Heart right ventricle (tissue), 16 donors: ENCODE data around the gene ITPKB. TPM values are rescaled to one million over a fixed set of nuclear protein-coding genes. Genes with fewer than 3 reads are reported as not detected.

Experiments used
- ATAC-seq, 8 donors: fragments of 200-7000 bp; cut with Tn5 transposase; one replicate each; pipeline ENCODE4 v1.9.1; 2020; ENCODE audit warnings: mild to moderate bottlenecking in 8 of 8, moderate library complexity in 8 of 8, moderate number of reproducible peaks in 1 of 8
- DNase-seq, 2 donors: peaks; one replicate each; pipeline ENCODE4 v3.0.0-alpha.2; 2020
- H3K27ac ChIP-seq, 10 donors: fragments of 200-600 bp; sonication (generic) in 2 of 10; one replicate each; pipeline versions ENCODE4 v1.5.0 to v1.8.0; 2020 to 2022; ENCODE audit warnings: mild to moderate bottlenecking in 3 of 10
- H3K27me3 ChIP-seq, 7 donors: fragments of 200-600 bp; one replicate each; pipeline ENCODE4 v1.8.0; 2021 to 2022; ENCODE audit warnings: mild to moderate bottlenecking in 2 of 7
- H3K36me3 ChIP-seq, 9 donors: fragments of 200-600 bp; sonication (generic) in 1 of 9; one replicate each; pipeline versions ENCODE4 v1.5.0 to v1.8.0; 2020 to 2022; ENCODE audit warnings: mild to moderate bottlenecking in 2 of 9
- H3K4me1 ChIP-seq, 9 donors: fragments of 200-600 bp; sonication (generic) in 1 of 9; one replicate each; pipeline versions ENCODE4 v1.5.0 to v1.8.0; 2020 to 2022; ENCODE audit warnings: mild to moderate bottlenecking in 4 of 9
- H3K4me3 ChIP-seq, 10 donors: fragments of 200-600 bp; sonication (generic) in 2 of 10; one replicate each; pipeline versions ENCODE4 v1.5.0 to v1.8.0; 2020 to 2022; ENCODE audit warnings: mild to moderate bottlenecking in 7 of 10, moderate library complexity in 2 of 10
- H3K9me3 ChIP-seq, 11 donors: fragments of 200-600 bp in 10 of 11; sonication (generic) in 2 of 11; one replicate each; pipeline versions ENCODE4 v1.5.0 to v1.8.0; 2013 to 2022; ENCODE audit warnings: mild to moderate bottlenecking in 2 of 11, control low read depth in 1 of 11, moderate library complexity in 1 of 11
- WGBS, 2 donors: extraction: QIAGEN DNeasy Blood & Tissue Kit; methylation state at CpG; one replicate each; pipeline ENCODE4 v1.1.7; 2013; ENCODE audit warnings: inconsistent platforms in 1 of 2; 5-methylcytosine and 5-hydroxymethylcytosine counted together
- intact Hi-C, 10 donors: fragments of 100-400 bp; cut with DNase I; formaldehyde crosslinking; loops; one replicate each; pipeline versions ENCODE4 v1.11.1 to v1.14.2; 2022
- polyA plus RNA-seq, 2 donors: library from polyadenylated mRNA; stranded (reverse); fragments of 200-250 nt; gene quantifications; one replicate each; pipeline ENCODE4 v1.2.3, GENCODE V29; 2013
- total RNA-seq, 10 donors: library from RNA; stranded (reverse); fragmentation: NEBNext Ultra II Directional in 3 of 10; extraction: Animal tissue kit (Norgen Biotek cat#: 25700) in 3 of 10; gene quantifications; one replicate each; pipeline versions ENCODE4 v1.2.1 to v1.2.4, GENCODE V29; 2021 to 2023
- TF ChIP-seq, protein P1 (sequence below), 9 donors: fragments of 200-600 bp; sonication (generic) in 2 of 9; IDR thresholded peaks; one replicate each; pipeline versions ENCODE4 v1.5.0 to v1.8.0; 2021 to 2022; ENCODE audit warnings: antibody characterized with exemption in 9 of 9, mild to moderate bottlenecking in 5 of 9, moderate library complexity in 1 of 9
- donor health status: Arrhythmogenic right ventricular cardiomyopathy.
- donor health status: ischemic (EF 13 %, LVEDD 7.1; RV severe dilation, severe dysfunction).
- donor health status: healthy with polysubstance abuse.
- donor health status: DM: no; HTN: yes; CAD: no.
- donor health status: DM: no; HTN: no; CAD: no.
- donor health status: ischemic (EF 25% LVEDD 6.9; RV normal size, moderate dysfunction).
- donor health status: ischemic (EF 25% LVEDD 5.7; RV mildly dilated, moderate dysfunction).
- donor health status: healthy.
- donor health status: DM: yes; HTN: yes; CAD: no.
- donor health status: Ischemic cardiomyopathy.
- donor health status: ischemic (EF 35%, LVEDD 5.7; RV mildly dilated, moderate dysfunction).
- donor health status: nonischemic (EF 11% LVEDD 7.7; RV severe dilation, severe dysfunction).
- donor health status: DM: yes; HTN: yes; CAD: no.
- donor health status: PGD.
- donor health status: ischemic (EF 29% LVEDD 5.4; RV normal size, mild dysfunction).
- donor health status: nonischemic (EF 23%, LVEDD 6.1; RV moderate dilation, normal function).

Gene ITPKB
- total and polyA plus RNA-seq, 12 donors: 4.5 to 30.5 (median 16.1) TPM

- H3K27ac ChIP-seq: no peak overlapping the region
- peaks cover 0 to 3% (median 0%) of the 10 kb centered on the region in 9 donors for H3K4me1 ChIP-seq
- no peaks in the 10 kb centered on the region for H3K36me3 ChIP-seq
- DNase-seq: no peak
- H3K9me3 ChIP-seq: no peaks in the 10 kb centered on the region
- no peaks in the 10 kb centered on the region for H3K27me3 ChIP-seq
- no peak for ATAC-seq
- no peak overlapping the region for H3K4me3 ChIP-seq
- intact Hi-C loops: loop anchor here in 1 of 10 donors (10.0 kb wide), 1 partner anchor 51 kb away; no protein-coding TSS in a partner anchor
- WGBS, 2 donors: 96% methylated on average over 7 of the region's 7 CpGs
- TF ChIP-seq, protein P1, sequence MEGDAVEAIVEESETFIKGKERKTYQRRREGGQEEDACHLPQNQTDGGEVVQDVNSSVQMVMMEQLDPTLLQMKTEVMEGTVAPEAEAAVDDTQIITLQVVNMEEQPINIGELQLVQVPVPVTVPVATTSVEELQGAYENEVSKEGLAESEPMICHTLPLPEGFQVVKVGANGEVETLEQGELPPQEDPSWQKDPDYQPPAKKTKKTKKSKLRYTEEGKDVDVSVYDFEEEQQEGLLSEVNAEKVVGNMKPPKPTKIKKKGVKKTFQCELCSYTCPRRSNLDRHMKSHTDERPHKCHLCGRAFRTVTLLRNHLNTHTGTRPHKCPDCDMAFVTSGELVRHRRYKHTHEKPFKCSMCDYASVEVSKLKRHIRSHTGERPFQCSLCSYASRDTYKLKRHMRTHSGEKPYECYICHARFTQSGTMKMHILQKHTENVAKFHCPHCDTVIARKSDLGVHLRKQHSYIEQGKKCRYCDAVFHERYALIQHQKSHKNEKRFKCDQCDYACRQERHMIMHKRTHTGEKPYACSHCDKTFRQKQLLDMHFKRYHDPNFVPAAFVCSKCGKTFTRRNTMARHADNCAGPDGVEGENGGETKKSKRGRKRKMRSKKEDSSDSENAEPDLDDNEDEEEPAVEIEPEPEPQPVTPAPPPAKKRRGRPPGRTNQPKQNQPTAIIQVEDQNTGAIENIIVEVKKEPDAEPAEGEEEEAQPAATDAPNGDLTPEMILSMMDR (IDR thresholded peaks at IDR 0.05): no peak
These were observed 15.0 kb upstream of the ITPKB start for GRCh38 chr1:226754097-226754496.

DNA sequence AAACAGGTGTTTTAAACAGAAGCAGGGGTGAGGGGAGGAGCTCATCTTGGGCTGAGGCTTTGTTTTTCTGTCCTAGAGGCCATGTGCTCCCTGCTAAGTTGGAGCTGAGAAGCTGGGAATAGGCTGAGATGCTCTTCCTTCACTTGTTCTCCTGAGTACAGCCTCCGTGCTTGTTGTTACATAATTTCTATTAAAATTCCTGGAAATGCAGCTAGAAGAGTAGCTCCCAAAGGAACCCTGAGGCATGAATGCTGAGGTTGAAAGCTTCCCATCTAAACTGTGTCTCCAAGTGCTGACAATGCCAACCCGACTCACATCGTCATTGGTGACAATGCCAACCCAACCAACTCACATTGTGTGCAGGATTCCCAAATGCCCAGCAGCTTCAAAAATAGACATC is 12.6 kb upstream of the ITPKB start:
- H3K27me3 ChIP-seq: no peaks in the 10 kb centered on the region
- TF ChIP-seq, protein P1 (IDR thresholded peaks at IDR 0.05): no peak
- H3K36me3 ChIP-seq: no peaks in the 10 kb centered on the region
- peaks cover 0 to 3% (median 0%) of the 10 kb centered on the region in 9 donors for H3K4me1 ChIP-seq
- no peak overlapping the region for H3K27ac ChIP-seq
- intact Hi-C loops: loop anchor here in 1 of 10 donors (10.0 kb wide), 1 partner anchor 53 kb away; no protein-coding TSS in a partner anchor
- no peaks in the 10 kb centered on the region for H3K9me3 ChIP-seq
- ATAC-seq (no peak), DNase-seq (no peak)
- 60 to 61% methylated on average over 3 of the region's 3 CpGs for WGBS, 2 donors
- no peak overlapping the region for H3K4me3 ChIP-seq

DNA sequence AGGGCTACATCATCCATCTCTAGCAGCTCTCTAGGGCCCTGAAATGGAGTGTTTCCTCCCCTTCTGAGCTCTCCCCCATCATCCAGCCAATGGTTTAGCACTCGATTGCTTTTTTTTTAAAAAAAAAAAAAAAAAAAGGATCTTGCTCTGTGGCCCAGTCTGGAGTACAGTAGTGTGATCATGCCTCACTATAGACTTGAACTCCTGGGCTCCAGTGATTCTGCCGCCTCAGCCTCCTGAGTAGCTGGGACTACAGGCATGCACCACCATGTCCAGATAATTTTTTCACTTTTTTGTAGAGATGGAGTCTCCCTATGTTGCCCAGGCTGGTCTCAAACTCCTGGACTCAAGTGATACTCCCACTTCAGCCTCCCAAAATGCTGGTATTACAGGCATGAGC is 12.1 kb upstream of the ITPKB start:
- H3K27ac ChIP-seq: no peak overlapping the region
- TF ChIP-seq, protein P1 (IDR thresholded peaks at IDR 0.05): no peak
- no peaks in the 10 kb centered on the region for H3K27me3 ChIP-seq
- peaks cover 0 to 3% (median 0%) of the 10 kb centered on the region in 9 donors for H3K4me1 ChIP-seq
- ATAC-seq (no peak), DNase-seq (no peak)
- no peaks in the 10 kb centered on the region for H3K36me3 ChIP-seq
- intact Hi-C loops: loop anchor here in 1 of 10 donors (10.0 kb wide), 1 partner anchor 54 kb away; no protein-coding TSS in a partner anchor
- H3K9me3 ChIP-seq: no peaks in the 10 kb centered on the region
- H3K4me3 ChIP-seq: no peak overlapping the region
- WGBS, 2 donors: 88 to 92% methylated on average over 2 of the region's 2 CpGs

- no peak for DNase-seq
- intact Hi-C loops: no loop called here
These were observed 10.4 kb upstream of the ITPKB start for GRCh38 chr1:226749467-226749866.

More at GRCh38 chr1:226749467-226749866, 10.4 kb upstream of the ITPKB start:
- Histone ChIP-seq H3K27me3 (no peaks in the 10 kb centered on the region), H3K4me3 (no peak overlapping the region), H3K36me3 (no peaks in the 10 kb centered on the region), H3K4me1 (peaks cover 0 to 3% (median 0%) of the 10 kb centered on the region in 9 donors), H3K27ac (no peak overlapping the region), H3K9me3 (no peaks in the 10 kb centered on the region)
- 88 to 89% methylated on average over 11 of the region's 11 CpGs for WGBS, 2 donors
- no peak for ATAC-seq
- TF ChIP-seq, protein P1 (IDR thresholded peaks at IDR 0.05): no peak
